Liver (tissue), 3 donors: ENCODE measurements around the gene RSRC2.

Source experiments
- ATF3 ChIP-seq: IDR thresholded peaks from 2 replicates; pipeline ENCODE4 v1.6.1; 2016; ENCODE audit warnings: antibody characterized with exemption
- CTCF ChIP-seq: fragments of 150-350 bp; IDR thresholded peaks from 2 replicates; pipeline ENCODE4 v1.5.1; 2017; ENCODE audit warnings: improper control_type of control experiment, low read depth, low read length; ENCODE audit not compliant: missing input control
- GABPA ChIP-seq, 2 donors: IDR thresholded peaks in 1 of 2; conservative IDR thresholded peaks in 1 of 2; 2 replicates each; pipeline ENCODE4 v1.6.1; 2016; ENCODE audit warnings: antibody characterized with exemption in 2 of 2, mild to moderate bottlenecking in 1 of 2, moderate library complexity in 1 of 2
- JUND ChIP-seq, 2 donors: IDR thresholded peaks; 2 replicates each; pipeline ENCODE4 v1.6.1; 2016; ENCODE audit warnings: antibody characterized with exemption in 2 of 2
- RAD21 ChIP-seq, 2 donors: IDR thresholded peaks; 2 replicates each; pipeline ENCODE4 v1.6.1; 2016; ENCODE audit warnings: antibody characterized with exemption in 2 of 2, mild to moderate bottlenecking in 2 of 2
- SP1 ChIP-seq: IDR thresholded peaks from 2 replicates; pipeline ENCODE4 v1.6.1; 2018; ENCODE audit warnings: antibody characterized with exemption, mild to moderate bottlenecking
- TAF1 ChIP-seq: conservative IDR thresholded peaks from 2 replicates; pipeline ENCODE4 v1.6.1; 2016; ENCODE audit warnings: antibody characterized with exemption, mild to moderate bottlenecking
- YY1 ChIP-seq: IDR thresholded peaks from 2 replicates; pipeline ENCODE4 v1.6.1; 2016; ENCODE audit warnings: antibody characterized with exemption, mild to moderate bottlenecking
- TF ChIP-seq, protein P1 (sequence below): IDR thresholded peaks from 2 replicates; pipeline ENCODE4 v1.6.1; 2016; ENCODE audit warnings: antibody characterized with exemption
- TF ChIP-seq, protein P2 (sequence below): IDR thresholded peaks from 2 replicates; pipeline ENCODE4 v1.6.1; 2016; ENCODE audit warnings: antibody characterized with exemption
- donor health status: healthy.
- donor health status: healthy.

GRCh38 chr12:122560138-122560537, 33.4 kb upstream of the RSRC2 start:
- TF ChIP-seq ATF3 (no peak), CTCF (no peak), YY1 (no peak), TAF1 (no peak), JUND (IDR thresholded peaks at IDR 0.05) (no peak), GABPA (IDR thresholded peaks at IDR 0.05 in 1 of 2, conservative IDR thresholded peaks at IDR 0.05 in 1 of 2) (no peak), RAD21 (IDR thresholded peaks at IDR 0.05) (no peak), SP1 (no peak)
- TF ChIP-seq, protein P1, sequence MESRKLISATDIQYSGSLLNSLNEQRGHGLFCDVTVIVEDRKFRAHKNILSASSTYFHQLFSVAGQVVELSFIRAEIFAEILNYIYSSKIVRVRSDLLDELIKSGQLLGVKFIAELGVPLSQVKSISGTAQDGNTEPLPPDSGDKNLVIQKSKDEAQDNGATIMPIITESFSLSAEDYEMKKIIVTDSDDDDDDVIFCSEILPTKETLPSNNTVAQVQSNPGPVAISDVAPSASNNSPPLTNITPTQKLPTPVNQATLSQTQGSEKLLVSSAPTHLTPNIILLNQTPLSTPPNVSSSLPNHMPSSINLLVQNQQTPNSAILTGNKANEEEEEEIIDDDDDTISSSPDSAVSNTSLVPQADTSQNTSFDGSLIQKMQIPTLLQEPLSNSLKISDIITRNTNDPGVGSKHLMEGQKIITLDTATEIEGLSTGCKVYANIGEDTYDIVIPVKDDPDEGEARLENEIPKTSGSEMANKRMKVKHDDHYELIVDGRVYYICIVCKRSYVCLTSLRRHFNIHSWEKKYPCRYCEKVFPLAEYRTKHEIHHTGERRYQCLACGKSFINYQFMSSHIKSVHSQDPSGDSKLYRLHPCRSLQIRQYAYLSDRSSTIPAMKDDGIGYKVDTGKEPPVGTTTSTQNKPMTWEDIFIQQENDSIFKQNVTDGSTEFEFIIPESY: no peak
- TF ChIP-seq, protein P2, sequence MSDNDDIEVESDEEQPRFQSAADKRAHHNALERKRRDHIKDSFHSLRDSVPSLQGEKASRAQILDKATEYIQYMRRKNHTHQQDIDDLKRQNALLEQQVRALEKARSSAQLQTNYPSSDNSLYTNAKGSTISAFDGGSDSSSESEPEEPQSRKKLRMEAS: no peak
